Measurements from ENCODE around the gene KRT71.

The KRT71 gene

DNA sequence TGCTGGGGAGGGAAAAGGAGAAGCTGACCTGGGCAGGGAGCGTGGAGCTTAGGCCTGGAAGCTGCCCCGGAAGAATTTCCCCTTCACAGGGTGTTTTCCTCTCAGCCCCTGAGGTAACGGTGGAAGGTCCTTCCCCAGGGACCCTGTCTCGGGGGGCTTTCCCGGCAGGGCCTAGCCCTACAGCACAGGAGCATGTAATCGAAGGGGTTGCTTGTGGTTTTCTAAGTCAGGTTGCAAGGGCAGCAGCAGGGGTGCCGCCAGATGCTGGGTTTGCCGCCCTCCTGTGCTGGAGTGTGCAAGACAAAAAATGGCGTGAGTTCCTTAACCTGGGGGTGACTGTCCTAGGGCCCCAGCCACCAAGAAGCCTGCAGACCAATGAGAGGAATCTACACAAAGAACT is 22.3 kb upstream of the KRT71 start:
- no peak for DNase-seq (ENCODE audit: low read depth)

DNA sequence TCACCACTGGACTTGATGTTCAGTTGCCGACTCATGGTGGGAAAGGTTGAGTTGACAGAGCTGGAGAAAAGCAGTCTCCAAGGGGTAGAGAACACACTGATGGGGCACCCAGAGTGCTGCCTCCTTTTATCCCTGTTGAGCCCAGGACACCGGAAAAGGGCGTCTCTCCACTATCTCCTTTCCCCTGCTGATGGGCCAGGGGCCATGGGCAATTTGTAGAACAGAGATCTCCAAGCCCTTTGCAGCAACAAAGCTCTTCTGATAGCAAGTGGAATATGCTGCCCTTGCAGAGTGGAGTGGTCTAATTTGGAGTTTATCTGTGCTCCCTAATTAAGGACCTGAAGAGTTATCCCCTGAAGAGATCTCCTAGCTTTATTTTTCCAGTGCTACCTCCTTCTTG is 20.8 kb upstream of the KRT71 start, which contains the start of gene KRT74:
TSS of gene KRT74 (minus strand) at position 101 of the 400 bp plus-strand sequence. CDS start at position 35, 66 bp downstream.
- no peak for DNase-seq (ENCODE audit: low read depth)

GRCh38 chr12:52573306-52573705 is 20.4 kb upstream of the KRT71 start:
- no peak for DNase-seq (ENCODE audit: low read depth)

DNA sequence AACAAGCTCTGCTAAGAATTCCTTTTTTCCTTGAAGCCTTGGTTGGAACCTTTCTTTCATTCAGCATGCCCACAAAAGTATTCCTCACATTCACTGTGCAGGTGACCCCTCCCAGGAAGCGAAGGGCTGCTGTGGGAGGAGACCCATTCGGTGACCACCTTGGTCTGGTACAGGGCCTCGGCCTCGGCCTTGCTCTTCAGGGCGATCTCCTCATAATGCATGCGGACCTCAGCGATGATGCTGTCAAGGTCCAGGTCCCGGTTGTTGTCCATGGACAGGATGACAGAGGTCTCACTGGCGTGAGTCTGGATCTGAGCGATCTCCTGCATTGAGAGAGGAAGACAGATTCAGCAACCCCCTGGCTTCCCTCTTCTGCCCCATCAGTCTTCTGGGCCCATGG is 17.6 kb upstream of the KRT71 start:
- DNase-seq (ENCODE audit: low read depth) = no peak

GRCh38 chr12:52568111-52568510 is 15.2 kb upstream of the KRT71 start:
- no peak for DNase-seq (ENCODE audit: low read depth)

- no peak for DNase-seq (ENCODE audit: low read depth)
Measured at GRCh38 chr12:52566847-52567291, 13.9 kb upstream of the KRT71 start.

- DNase-seq (ENCODE audit: low read depth) = no peak
Measured at GRCh38 chr12:52564582-52564981, 11.6 kb upstream of the KRT71 start.

GRCh38 chr12:52561880-52562449 is 9.0 kb upstream of the KRT71 start:
- no peak for DNase-seq (ENCODE audit: low read depth)

DNA sequence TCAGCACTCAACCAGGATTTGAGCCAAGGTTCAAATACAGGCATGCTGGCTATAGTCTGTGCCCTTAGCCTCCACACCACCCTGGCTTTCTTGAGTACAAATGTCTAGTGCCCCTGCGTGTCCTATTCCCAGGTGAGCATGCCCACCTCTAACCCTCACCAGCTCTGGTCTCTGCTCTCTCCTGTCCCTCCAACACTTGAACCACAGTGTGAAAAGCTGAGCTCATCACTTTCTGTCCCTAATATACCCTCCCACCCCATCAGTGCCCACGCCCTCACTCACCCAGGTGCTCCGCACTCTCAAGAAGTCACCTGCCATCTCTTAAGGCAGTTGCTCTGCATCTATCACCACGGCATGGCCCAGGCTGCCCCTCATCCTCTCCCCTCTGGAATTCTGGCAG is 7.0 kb upstream of the KRT71 start:
- no peak for DNase-seq (ENCODE audit: low read depth)

GRCh38 chr12:52558781-52559445 is 6.0 kb upstream of the KRT71 start:
- no peak for DNase-seq (ENCODE audit: low read depth)

DNA sequence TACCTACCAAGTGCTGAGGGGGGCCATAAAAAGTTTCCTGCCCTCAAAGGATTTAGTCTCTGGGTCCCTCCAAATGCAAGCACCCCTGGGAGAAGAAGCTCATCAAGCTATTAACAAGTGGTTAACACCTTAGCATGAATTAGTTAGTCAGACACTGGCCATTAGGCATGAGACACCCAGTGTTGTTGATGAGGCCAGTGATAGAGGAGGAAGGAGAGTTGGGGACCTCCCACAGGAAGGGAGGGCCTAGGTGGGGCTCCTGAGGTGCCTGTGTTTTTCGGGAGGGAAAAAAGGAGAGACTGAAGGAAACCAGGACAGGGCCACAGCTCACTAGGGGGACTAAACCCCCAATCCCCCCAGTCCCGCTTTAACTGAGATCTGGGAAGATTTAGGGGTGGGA is 4.5 kb upstream of the KRT71 start:
- DNase-seq (ENCODE audit: low read depth) = no peak

DNA sequence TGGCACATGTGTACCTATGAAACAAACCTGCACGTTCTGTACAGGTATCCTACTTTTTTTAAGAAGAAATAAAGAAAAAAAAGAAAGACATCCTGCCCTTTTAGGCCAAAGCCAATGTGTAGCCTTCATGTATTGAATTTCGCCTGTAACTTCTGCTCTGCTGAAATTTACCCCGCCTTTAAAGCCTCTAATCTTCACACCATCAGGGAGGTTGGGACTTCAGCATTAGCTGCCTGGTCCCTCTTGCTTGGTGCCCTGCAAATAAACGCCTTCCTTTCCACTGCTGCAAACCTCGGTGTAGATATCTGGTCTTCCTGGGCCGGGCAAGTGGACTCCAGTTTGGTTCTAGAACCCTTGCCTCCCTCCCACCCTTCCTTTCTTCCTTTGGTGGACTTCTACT is 2.6 kb upstream of the KRT71 start:
- DNase-seq (ENCODE audit: low read depth) = no peak

DNA sequence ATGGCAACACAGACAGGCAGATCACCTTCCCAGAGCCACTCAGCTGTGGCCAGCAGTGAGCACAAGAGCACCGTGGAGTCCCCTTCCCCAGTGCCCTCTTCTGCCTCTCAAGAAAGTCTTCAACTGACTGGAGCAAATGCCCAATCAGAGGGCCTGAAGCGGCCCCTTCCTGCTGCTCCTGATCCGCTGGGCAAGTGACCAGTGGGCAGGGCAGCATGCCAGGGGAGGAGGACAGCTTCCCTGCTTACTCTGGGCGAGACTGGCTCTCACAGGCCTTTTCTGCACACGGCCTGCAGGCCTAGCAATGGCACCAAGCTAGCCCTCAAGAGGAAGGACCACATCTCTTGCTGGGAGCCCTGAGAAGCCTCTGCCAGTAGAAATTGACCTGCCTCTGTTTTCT is 890 bp downstream of the KRT71 start:
- no peak for DNase-seq (ENCODE audit: low read depth)

- DNase-seq (ENCODE audit: low read depth) = no peak
Measured at GRCh38 chr12:52551216-52551865, 1.6 kb downstream of the KRT71 start.

DNA sequence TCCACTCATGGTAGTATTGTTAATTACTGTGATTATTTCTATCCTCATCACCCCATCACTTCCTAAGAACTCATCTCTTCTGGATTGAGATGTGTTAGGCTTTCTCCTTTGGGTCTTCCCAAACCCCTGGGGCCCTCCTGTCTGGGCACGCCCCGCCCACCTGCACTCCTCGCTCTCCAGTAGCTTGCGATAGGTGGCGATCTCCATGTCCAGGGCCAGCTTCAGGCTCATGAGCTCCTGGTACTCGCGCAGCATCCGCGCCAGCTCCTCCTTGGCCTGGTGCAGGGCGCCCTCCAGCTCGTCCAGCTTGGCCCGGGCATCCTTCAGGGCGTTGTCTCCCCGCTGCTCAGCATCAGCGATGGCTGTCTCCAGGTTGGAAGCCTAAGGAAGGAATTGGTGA is 6.8 kb downstream of the KRT71 start:
- no peak for DNase-seq (ENCODE audit: low read depth)

- no peak for DNase-seq (ENCODE audit: low read depth)
Measured at GRCh38 chr12:52543985-52544883, 8.7 kb downstream of the KRT71 start.

- DNase-seq (ENCODE audit: low read depth) = no peak
Measured at GRCh38 chr12:52542785-52543318, 10.1 kb downstream of the KRT71 start.

GRCh38 chr12:52542157-52542556 is 10.8 kb downstream of the KRT71 start:
- no peak for DNase-seq (ENCODE audit: low read depth)

- DNase-seq (ENCODE audit: low read depth) = no peak
Measured at GRCh38 chr12:52541709-52542108, 11.2 kb downstream of the KRT71 start.

DNA sequence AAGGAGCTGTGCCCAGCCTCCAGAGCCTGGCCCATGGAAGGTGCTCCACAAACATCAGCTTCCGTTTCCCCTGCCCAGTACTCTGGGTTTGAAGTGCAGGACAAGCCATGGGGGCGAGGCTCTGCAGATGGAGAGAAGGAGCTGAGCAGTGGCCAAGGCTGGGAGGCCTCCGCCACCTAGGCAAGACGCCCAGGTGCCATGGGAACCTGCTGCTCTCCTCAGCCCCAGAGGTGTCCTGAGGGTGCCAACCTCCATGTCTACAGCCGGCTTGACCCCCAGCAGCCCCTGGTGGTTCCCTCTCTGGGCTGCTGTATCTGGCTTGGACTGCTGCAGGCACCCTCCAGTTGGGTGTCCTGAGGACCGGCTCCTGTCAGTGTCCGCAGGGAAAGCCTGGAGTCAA is 12.4 kb downstream of the KRT71 start:
- DNase-seq (ENCODE audit: low read depth) = no peak

DNA sequence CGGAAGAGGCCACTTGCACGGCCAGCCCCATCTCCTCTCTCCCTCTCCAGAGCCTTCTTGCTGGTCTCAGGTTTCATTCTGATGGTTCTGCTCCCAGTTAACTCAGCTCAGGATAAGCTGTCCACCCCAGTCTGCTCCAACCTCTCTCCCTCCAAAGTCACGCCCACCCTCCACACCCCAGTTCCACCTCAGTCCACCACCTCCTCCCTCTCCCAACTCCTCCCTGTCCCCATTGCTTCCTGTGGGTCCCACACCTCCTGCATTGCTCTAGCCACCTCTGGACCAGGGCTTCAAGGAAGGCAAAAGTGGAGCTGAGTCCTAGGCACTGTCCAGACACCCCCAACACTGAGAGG is 13.1 kb downstream of the KRT71 start:
- DNase-seq (ENCODE audit: low read depth) = no peak

GRCh38 chr12:52539083-52539820 is 13.7 kb downstream of the KRT71 start:
- no peak for DNase-seq (ENCODE audit: low read depth)
